ENCODE data around the gene PGC. TPM values are rescaled to one million over a fixed set of nuclear protein-coding genes. Genes with fewer than 3 reads are reported as not detected.

The PGC gene
- total RNA-seq, 1 experiment from 2014 or later: not detected

DNA sequence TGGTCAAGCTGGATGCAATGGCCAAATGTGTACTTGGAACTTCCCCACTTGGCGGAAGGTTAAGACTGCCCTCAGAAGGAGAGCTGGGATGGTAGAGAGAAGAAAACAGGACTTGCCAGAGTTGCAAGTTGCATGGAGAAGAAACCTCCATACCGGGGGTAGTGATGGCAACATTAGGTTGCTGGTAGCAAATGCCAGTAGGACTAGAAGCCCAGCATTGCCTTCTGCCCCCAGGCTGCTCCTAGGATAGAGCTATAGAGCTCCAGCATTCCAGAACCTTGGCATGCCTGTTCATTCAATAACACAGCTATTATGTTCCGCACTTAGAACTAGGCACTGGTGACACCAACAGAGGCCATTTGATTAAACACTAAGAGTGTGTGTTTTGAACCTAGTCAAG is 38.3 kb downstream of the PGC start:
- no peaks in the 10 kb centered on the region for H3K23me2 ChIP-seq (ENCODE audit: insufficient read length, low read depth, low read length, poor library complexity, severe bottlenecking)
- no peak overlapping the region for H3K18ac ChIP-seq (ENCODE audit: insufficient read length, low read depth, low read length)
- WGBS (ENCODE audit: extremely low coverage, insufficient read length, low lambda C conversion rate): no CpG with 5 or more reads among the region's 3 CpGs
- no peak overlapping the region for H3K27ac Mint-ChIP-seq
- TF ChIP-seq, protein P1, sequence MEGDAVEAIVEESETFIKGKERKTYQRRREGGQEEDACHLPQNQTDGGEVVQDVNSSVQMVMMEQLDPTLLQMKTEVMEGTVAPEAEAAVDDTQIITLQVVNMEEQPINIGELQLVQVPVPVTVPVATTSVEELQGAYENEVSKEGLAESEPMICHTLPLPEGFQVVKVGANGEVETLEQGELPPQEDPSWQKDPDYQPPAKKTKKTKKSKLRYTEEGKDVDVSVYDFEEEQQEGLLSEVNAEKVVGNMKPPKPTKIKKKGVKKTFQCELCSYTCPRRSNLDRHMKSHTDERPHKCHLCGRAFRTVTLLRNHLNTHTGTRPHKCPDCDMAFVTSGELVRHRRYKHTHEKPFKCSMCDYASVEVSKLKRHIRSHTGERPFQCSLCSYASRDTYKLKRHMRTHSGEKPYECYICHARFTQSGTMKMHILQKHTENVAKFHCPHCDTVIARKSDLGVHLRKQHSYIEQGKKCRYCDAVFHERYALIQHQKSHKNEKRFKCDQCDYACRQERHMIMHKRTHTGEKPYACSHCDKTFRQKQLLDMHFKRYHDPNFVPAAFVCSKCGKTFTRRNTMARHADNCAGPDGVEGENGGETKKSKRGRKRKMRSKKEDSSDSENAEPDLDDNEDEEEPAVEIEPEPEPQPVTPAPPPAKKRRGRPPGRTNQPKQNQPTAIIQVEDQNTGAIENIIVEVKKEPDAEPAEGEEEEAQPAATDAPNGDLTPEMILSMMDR (conservative IDR thresholded peaks at IDR 0.05): no peak
- H3K4me2 ChIP-seq (ENCODE audit: insufficient read depth, insufficient read length, low read length): no peak overlapping the region
- H3K23ac ChIP-seq (ENCODE audit: insufficient read length, low read depth, low read length): no peak overlapping the region
- H3K4ac ChIP-seq (ENCODE audit: low read depth, low read length): no peak overlapping the region
- peaks cover 8 to 13% of the 10 kb centered on the region in 2 experiments for H3K4me1 Mint-ChIP-seq
- H2AK5ac ChIP-seq (ENCODE audit: insufficient read length, low read length): no peak overlapping the region
- no peak overlapping the region for H3K9ac ChIP-seq (ENCODE audit: extremely low read depth, insufficient read length, low read length)
- H2BK120ac ChIP-seq (ENCODE audit: low read depth, low read length, poor library complexity, severe bottlenecking): no peak overlapping the region
- no peak overlapping the region for H3K14ac ChIP-seq (ENCODE audit: insufficient read depth, low read length)
- peaks cover under 1% of the 10 kb centered on the region for H4K20me1 ChIP-seq (ENCODE audit: control insufficient read depth, insufficient read depth, insufficient read length)
- H4K8ac ChIP-seq (replicated peaks; ENCODE audit: insufficient read length, low read depth, low read length): no peak overlapping the region
- no peak overlapping the region for H4K5ac ChIP-seq (ENCODE audit: insufficient read length, low read depth, low read length)
- H3K36me3 Mint-ChIP-seq (ENCODE audit: insufficient read depth in 1 of 3, low read depth in 3 of 3): no peaks in the 10 kb centered on the region
- no peak overlapping the region for H3K56ac ChIP-seq (ENCODE audit: insufficient read length, low read depth, low read length)
- H3K4me1 ChIP-seq (ENCODE audit: insufficient read depth, low read length): no peaks in the 10 kb centered on the region; the same call in 1 of the 2 replicates
- no peaks in the 10 kb centered on the region for H3K79me1 ChIP-seq (ENCODE audit: insufficient read depth, low read depth, low read length, poor library complexity, severe bottlenecking)
- no peak overlapping the region for H2BK12ac ChIP-seq (ENCODE audit: insufficient read length, low read depth, low read length)
- DNase-seq: no peak
- H3K9me3 ChIP-seq (ENCODE audit: control insufficient read depth, low read depth, low read length): no peaks in the 10 kb centered on the region
- no peak overlapping the region for H3K4me3 Mint-ChIP-seq
- peaks cover 13% of the 10 kb centered on the region for H3K27me3 Mint-ChIP-seq (ENCODE audit: low read depth)
- no peaks in the 10 kb centered on the region for H3K27me3 ChIP-seq (ENCODE audit: insufficient read depth, low read length)
- H2BK20ac ChIP-seq (ENCODE audit: low read depth, low read length, poor library complexity, severe bottlenecking): no peak overlapping the region
- H2BK15ac ChIP-seq (ENCODE audit: low read depth, low read length): no peak overlapping the region
- H3K79me2 ChIP-seq (ENCODE audit: insufficient read depth, low read length): no peaks in the 10 kb centered on the region
- H3K9me3 Mint-ChIP-seq: no peaks in the 10 kb centered on the region
- H2AFZ ChIP-seq (ENCODE audit: low read length): no peak overlapping the region
- no peak overlapping the region for H4K91ac ChIP-seq (ENCODE audit: insufficient read length, low read depth, low read length)
- H3K27ac ChIP-seq (ENCODE audit: insufficient read length, low read depth, low read length): no peak overlapping the region
- H2BK5ac ChIP-seq (ENCODE audit: insufficient read length, low read length): no peak overlapping the region
- H3T11ph ChIP-seq (ENCODE audit: low read length): no peak overlapping the region

Measured in H9 (cell line).